Activated T-helper 9 cell treated with anti-CD3 and anti-CD28 coated beads, Interleukin-2, amount 50 U/mL, for 16 hours (primary cell): ENCODE data around the gene AGBL4.

Source experiments
- DNase-seq: peaks from one replicate; pipeline ENCODE4 v3.0.0-alpha.2; 2020; ENCODE audit warnings: low read depth

AGBL4 gene

DNA sequence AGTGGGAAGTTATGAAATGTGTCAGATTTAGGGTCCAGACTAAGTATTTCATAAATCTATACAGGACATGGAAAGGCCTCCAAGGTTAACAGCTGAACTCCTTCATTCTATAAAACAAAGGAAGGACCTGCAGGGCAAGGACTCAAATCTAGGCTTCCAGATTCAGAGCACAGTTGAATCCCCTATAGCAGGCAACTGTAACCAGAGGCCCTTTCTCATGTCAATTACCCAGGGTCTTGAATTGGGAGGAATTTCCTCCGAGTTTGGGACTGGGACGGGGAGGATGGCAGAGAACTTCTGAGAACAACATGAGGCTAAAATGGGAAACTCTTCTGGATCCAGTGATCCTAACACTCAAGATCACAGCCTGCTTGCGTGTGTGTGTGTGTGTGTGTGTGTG is 1134.1 kb downstream of the AGBL4 start:
- DNase-seq = no peak

DNA sequence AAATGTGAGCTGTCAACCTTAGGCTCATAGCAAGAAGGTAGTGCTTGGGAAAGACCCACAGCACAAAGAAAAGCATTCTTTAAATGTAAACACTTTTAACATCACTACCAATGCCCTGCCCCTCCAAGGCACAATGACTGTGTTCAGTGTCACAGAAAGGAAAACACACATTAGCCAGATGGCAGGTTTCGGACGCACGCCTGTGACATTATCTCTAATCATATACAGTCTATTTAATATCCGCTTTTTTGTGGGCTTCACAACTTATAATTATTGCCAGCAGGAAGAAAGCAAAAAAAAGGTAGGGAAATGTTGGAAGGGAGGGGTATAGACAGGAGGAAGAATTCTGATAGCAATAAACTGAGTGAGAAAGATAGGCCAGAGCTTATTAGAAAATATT is 1134.7 kb downstream of the AGBL4 start:
- DNase-seq = no peak

DNA sequence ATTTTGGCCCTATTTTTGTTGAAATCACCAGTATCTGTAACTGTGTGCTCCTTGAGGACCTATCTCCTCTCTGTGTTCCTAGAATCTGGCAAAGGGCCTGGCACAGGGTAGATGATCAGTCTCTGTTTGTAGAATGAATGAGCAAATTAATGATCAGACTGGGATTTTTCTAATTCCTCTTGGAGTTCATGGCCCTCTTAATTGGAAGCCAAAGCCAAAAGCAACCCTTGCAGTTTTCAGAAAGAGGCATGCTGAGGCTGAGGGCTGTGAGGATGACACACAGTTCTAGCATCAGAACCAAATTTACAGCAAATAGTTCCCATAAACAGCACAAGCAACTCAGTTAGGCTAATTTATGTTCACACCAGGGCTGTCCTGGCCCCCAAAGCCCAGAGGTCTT is 1136.0 kb downstream of the AGBL4 start:
- no peak for DNase-seq

DNA sequence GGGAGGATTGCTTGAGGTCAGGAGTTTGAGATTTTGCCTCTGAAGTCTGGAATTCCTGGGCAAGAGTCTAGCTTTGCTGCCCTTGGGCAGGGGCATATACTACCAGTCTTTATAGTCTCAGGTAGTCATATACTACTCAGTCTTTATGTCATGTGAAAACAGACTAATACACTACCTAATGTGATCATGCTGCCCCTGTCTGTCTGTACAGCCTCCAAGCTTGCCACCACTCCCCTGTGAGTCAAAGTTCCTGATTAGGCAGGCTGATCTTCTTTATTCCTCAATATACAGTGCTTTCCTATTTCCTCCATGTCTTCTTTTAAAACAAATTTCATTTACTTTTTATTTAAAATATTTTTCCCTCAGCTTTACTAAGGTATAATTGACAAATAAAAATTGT is 1141.7 kb downstream of the AGBL4 start:
- DNase-seq = no peak

DNA sequence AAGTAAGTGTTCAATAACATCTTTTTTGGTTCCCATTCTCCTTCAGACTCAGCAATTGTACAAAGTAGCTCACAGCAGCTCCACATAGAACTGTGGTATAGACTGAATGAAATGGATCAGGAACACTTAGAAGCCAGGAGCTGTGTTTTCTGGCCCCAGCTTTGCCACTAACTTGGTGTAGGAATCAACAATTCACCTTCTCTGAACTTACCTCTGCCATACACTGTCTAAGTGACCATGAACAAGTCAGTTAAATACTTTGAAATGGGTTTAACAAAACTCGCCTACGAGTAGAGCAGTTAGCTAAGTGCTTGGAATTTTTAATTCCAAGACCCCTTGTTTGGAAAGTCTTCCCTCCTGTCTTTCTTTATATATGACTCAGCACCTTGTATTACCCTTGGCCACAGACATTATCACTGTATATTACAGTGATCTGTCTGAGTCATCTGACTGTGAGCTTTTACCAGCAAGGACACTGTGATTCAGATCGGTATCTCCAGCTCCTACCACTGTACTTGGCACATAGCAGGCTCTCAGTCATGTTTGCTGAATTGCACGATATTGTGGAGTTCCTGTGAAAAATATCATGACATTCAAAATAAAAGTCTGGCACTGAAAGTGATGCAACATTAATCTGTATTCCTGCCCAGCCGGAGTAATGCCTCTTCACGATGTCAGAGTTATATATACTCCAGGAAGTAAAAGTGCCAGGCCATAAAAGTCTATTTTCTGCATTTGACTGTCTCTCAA is 1145.4 kb downstream of the AGBL4 start:
- no peak for DNase-seq

DNA sequence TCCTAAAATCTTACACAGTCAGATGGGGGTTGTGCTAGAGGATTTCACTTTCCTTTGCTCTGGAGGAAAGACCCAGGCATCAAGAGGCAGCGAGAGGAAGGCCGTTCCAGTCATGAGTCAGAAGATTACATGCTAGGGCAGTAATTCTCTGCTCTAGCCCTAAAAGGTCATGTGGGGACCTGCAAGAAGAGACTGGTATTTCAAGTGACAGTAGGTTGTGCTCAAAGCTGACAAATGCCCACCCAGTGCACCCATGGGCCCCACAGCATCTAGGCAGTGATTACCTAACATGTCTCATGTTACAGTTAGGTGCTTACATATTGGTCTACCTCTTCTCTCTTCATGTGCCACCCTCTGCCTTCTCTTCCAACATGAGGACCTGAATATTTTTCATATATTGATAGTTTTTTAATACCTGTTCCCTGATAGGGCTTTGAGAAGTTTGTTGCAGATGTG is 1147.4 kb downstream of the AGBL4 start:
- no peak for DNase-seq

DNA sequence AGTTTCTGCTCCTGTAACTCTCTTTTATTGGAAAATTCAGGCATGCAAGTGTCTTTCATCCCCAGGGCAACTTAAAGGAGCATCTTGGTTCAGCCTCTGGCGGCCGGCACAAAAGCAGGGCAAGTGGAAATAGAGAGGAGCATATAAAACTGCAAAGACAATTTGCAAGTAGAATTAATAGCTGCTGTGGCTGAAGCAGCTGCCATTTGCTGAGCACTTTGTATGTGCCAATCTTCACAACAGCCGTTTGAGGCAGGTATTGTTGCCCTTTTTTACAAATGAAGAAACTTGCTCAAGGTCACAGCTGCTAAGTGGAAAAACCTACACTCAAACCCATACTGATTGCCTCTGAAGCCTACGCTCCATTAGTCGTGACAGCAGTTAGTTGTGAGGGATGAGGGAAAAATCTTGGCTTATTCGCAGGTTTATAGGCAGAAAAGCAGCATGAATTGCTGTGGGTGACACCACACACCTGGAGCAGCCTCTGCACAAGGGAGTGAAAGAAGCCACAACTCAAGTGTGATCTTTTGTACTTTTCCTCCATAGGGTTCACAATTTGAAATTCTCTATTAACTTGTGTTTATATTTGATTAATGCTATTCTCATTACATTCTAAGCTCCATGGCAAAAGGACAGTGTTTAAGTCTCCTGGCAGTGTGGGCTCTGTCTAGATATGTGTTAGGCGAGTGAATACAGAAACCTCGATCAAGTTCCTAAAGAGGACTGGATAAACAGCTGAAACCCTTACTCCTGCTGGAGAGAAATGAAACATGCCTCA is 1148.0 kb downstream of the AGBL4 start:
- DNase-seq = no peak

DNA sequence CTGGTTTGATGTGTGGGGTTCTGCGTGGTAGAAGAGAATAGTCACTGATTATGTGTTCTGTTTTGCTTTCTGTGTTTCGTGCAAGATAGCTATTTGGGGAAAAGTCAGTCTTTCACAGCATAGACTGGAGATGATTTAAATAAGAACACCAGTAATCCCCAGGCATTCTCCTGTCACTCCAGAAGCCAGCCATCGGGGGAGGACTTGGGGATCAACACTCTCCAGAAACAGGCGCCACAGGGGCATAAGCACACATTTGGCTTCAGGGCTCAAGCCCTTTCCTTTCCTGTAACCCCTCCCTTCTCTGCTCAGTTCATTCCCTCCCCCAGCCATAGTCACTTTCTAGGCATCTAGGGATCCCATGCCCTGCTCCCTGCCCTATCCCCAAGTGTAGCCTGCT is 1149.8 kb downstream of the AGBL4 start:
- DNase-seq = no peak

DNA sequence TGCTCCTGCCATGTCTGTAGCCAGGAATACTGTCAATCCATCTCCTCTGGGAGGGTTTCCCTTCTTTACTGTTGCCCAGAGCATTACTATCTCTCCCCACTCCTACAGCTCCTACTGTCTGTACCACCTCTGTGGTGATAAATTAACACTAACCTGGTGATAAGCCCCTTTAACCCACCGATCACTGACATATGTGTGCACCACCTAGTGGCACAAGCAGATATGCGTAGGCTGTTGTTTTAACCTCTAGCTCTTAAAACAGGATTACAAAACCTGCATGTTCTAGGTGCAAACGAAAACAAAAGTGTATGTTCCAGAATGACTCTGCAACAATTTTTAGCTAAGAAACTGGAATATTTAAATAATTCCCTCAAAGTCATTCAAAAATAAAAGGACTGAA is 1153.2 kb downstream of the AGBL4 start:
- DNase-seq = no peak

DNA sequence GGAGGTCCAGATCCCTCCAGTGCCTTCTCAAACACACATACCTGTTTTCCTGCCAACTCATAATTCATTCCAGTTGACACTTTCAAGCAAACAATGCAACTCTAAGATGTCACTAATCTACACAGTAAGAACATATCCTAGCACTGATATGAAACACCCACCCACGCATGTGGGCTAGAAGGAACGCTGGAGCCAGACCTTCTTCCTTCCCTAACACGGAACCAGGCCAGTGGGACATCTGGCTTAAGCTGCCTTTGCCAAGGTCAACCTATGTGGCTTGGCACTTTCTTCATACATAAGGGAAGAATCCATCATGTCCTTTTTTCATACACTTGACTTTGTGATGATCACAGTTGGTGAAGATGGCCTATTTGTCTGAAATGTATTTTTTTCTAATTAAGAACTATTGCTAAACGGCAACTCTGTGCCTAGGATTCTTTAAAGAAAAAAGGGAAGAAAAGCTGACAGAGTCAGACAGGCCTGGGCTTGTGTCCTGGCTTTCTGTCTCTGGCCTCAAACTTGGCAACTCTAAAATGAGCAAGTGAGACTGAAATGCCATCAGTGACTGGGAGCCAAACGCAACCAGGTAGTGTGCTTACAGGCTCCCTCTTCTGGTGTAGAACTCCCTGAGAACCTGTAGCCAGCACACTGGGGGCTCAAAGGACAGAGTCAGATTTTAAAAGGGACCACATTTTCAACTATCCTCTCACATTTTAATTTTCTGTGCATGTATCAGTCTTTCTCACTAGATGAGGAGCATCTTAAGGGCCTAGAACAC is 1154.4 kb downstream of the AGBL4 start:
- DNase-seq = no peak

DNA sequence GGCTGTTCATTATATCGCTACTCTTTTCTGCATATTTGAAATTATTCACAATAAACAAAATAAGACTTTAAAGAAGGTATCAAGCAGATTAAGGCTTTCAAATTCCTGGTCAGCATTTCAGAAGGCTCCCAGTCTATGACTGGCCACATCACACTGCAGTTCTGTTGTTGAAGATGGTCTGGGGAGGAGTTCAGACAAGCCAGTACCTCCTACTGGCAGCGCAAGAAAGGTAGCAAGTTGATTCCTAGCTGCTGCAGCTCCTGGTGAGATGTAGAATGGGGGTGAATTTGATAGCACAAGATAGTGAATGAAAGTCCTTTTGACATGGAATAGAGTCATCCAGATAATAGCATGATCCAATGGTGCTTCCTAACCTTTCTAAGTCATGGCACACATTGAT is 1158.8 kb downstream of the AGBL4 start:
- no peak for DNase-seq

DNA sequence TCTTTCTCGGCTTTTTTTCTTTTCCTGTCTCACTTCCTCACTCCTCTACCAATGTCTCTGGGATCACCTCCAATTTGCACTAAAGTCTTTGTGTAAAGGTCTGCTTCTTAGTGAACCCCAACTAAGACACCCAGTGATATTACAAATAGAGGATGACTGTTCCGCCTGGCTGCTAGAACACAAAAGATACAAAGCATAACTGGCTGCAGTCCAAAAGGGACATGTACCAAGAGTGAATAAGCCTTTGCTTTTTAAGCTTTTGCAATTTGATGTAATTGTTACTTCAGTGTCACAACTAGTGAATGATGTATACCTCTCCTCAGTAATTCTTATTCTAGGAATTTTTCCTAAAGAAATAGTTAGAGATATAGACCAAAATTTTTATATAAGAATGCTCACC is 1164.3 kb downstream of the AGBL4 start:
- DNase-seq = no peak

DNA sequence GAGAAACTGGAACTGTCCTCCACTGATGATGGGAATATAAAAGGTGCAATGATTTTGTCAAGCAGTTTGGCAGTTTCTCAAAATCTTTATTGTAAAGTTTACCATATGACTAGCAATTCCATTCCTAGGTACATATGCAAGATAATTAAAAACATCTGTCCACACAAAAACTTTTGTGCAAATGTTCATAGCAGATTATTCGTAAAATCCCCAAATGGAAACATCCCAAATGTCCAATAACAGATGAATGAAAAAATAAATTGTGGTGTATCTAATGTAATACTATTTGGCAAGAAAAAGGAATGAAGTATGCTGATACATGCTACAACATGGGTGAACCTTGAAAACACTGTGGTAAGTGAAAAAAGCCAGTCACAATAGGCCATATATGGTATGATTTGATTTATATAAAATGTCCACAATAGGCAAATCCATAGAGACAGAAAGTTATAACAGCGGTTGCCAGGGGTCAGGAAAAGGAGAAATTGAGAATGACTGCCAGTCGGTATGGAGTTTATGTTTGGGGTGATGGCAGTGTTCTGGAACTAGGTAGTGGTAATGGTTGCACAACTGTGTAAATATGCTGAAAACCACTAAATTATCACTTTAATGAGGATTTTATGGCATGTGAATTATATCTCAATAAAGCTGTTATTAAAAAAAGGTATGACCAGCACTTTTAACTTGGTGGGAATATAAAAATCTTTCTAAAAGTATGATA is 1165.4 kb downstream of the AGBL4 start:
- no peak for DNase-seq

DNA sequence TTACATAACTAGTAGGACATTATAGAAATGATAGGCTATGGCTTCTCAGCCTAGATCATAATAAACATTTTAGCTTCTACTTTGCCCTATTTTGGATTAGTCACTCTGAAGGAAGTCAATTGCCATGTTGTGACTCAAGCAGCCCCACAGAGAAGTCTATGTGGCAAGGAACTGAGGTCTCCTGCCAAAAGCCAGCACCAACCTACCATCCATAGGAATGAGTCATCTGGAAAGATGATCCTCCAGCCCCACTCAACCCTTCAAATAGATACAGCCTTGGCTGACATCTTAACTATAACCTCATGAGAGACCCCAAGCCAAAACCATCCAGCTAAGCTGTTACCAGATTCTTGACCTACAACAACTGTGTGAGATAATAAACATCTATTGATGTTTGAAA is 1170.7 kb downstream of the AGBL4 start:
- no peak for DNase-seq

DNA sequence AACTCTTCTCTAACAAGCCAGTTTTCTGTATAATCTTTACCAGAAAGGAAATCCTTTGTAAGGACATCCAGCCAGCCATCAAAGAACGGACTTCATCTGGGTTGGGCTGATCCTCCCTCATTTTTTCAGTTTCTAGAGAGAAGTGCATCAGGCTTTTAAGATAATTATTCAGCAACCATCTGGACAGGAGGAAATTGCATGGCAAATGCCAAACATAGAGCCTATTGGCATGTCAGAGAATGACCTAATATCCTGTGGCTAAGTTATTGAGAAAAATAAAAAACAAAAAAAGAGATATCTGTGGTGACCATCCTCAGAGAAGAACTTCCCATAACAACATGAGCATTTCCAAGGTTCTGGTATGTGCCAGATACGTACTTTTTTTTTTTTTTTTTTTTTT is 1172.1 kb downstream of the AGBL4 start:
- DNase-seq = no peak

DNA sequence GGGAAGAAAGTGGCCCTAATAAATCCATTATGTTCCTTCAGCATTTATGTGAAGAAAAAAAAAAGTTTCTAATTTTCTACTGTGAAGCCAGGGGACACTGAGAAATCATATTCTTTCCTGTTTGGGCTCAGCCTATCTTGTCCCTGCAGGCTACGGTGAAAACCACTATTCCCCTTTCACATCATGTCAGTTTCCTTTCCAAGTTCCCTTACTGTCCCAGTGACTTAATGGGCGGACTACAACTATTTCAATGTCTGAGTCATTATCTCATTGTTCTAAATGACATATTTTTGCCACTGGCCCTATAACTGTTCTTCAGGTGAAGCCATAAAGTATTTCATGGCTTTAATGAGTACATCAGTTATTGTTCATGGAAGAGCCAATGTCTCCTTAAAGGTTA is 1175.7 kb downstream of the AGBL4 start:
- DNase-seq = no peak

DNA sequence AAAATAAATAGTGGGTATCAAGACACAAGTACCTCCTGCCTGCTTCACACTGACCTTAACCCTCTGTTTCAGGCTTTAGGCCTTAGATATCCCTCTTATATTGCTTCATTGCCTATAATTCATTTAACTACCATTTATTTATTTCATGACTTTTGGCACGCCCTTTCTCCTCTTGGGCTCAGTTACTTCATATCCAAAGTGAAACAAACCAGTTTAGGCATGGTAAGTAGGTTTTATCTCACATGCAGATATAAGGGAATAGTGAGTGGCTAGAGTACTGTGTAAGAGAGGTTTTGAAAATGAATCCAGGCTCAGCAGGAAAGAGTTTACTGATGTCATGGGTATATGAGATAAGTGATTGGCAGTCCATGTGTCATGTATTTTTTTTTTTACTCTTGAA is 1177.3 kb downstream of the AGBL4 start:
- DNase-seq = no peak

DNA sequence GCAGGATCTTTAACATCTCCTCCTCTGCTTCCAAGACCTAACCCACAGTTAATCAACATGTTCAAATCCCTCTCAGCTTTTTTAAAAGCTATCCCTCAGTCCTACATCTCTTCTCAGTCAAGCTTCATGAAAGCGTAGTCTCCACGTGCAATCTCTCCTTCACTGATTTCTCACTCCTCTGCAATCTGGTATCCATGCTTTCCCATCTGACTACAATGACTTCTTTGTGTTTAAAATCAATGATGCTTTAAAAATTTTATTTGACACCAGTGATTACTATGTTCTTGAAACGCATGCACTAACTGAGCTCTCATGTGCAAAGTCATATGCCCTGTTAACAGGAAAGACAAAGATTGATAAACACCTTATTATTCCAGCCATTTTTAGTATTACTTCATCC is 1179.6 kb downstream of the AGBL4 start:
- DNase-seq = no peak

DNA sequence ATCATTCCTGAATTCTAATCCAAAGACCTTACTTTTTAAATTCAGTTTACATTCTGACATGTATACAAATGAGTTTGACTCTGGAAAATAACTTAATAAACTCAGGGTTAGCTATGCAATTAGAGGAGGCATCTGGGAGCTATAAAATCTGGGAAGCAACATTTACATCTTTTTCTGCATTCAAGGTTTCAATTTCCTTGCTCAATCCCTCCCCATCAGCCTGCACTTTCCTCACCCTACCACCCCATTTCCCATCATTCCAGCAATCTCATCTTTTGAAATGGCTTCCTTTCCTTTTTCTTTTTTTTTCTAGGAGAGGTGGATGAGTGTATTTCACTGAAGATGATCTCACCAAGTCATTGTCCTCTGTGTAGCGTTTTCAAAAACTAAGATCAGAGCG is 1181.8 kb downstream of the AGBL4 start:
- DNase-seq = no peak

DNA sequence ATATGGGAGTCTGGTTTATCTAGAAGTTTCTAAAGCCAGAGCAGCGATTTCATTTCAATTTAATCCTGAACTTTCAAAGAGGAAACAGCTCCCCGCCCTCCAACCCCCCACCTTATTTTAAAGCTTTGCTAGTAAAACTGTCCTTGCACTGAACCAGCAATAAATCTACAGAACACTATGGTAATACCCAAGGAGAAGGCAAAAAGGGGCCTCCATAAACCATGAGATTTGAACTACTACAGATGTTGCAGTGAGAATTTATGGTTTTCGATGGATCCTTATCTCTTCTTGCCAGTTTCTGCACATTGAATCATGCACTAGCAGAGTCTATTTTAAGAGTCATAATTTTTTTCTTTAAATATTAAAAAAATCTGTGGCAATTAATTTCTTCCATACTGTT is 1182.3 kb downstream of the AGBL4 start:
- DNase-seq = no peak

DNA sequence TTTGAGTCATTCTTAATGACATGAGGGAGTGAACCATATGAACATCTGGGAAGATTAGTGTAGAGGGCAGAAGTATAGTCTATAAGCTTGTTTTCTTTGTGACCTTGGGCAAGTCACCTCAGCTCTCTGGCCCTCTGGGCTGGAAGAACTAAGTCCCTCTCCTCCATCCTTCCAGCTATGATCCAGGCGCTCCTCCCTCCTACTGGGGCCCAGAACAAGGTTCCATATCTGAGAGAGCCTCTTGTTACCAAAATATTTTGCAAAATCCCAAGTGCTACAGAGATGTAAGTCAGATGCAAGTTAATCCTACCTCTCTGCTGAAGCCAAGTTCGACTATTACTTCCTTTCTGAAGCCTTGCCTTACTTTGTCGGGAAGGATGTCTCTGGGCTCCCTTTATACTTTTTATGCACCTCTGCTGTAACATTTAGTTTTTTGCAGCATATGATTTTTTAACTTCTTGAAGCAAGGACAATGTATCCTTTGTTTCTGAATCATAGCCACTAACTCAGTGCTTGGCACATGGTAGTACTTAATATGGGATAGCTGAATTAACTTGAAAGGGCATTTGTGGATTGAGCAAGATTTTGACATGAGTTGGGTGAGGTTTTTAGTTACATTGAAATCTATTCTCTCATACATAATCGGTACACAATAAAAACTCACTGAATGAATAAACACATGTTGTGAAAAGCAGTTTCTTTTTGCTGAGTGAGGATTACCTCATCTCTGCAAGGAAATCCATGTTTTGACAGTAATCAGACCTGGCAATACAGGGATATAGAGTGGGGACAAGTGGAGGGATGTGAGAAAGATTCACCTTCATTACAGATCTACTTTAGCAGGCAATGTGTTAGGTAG is 1192.4 kb downstream of the AGBL4 start:
- DNase-seq = no peak
